GM19240 (cell line): ENCODE results near the gene PCDHB12.
"Not testable (repeated sequence)": the region's sequence is repeated elsewhere in the genome, so short reads cannot be mapped to it uniquely, and the experiment has no call there.

Experiments
- DNase-seq: peaks from one replicate; pipeline ENCODE4 v3.0.0; 2011; ENCODE audit warnings: low spot score; ENCODE audit not compliant: insufficient read length

The PCDHB12 gene

GRCh38 chr5:141208478-141208877 is at the start of gene PCDHB12:
TSS of gene PCDHB12 (plus strand) at chr5:141208719. CDS start at chr5:141208908, 189 bp downstream.
- DNase-seq, result no peak

- DNase-seq, result no peak
Measured at GRCh38 chr5:141172381-141173204, 35.9 kb upstream of the PCDHB12 start, which contains the start of gene PCDHB7. TSS of gene PCDHB7 (plus strand) at chr5:141172644. CDS start at chr5:141172836, 192 bp downstream.

- DNase-seq, result not testable (repeated sequence)
Measured at GRCh38 chr5:141174291-141175104, 34.0 kb upstream of the PCDHB12 start.

GRCh38 chr5:141175933-141176332 is 32.6 kb upstream of the PCDHB12 start:
- no peak for DNase-seq

- not testable (repeated sequence) for DNase-seq
Measured at GRCh38 chr5:141177577-141178191, 30.8 kb upstream of the PCDHB12 start, which contains the start of gene PCDHB8. TSS of gene PCDHB8 (plus strand) at chr5:141177790. CDS start at chr5:141178035, 245 bp downstream.

GRCh38 chr5:141179371-141179770 is 29.1 kb upstream of the PCDHB12 start:
- DNase-seq, result not testable (repeated sequence)

- DNase-seq, result not testable (repeated sequence)
Measured at GRCh38 chr5:141179876-141180275, 28.6 kb upstream of the PCDHB12 start.

GRCh38 chr5:141180313-141180712 is 28.2 kb upstream of the PCDHB12 start:
- no peak for DNase-seq

GRCh38 chr5:141182248-141182647 is 26.3 kb upstream of the PCDHB12 start, which contains the start of gene PCDHB16:
TSS of gene PCDHB16 (plus strand) at chr5:141182387. CDS start at chr5:141182560, 173 bp downstream.
- no peak for DNase-seq

- DNase-seq, result not testable (repeated sequence)
Measured at GRCh38 chr5:141184117-141184855, 24.2 kb upstream of the PCDHB12 start.

GRCh38 chr5:141186897-141187512 is 21.5 kb upstream of the PCDHB12 start, which contains the start of gene PCDHB9:
TSS of gene PCDHB9 (plus strand) at chr5:141187161. CDS start at chr5:141187319, 158 bp downstream.
- DNase-seq, result no peak

- not testable (repeated sequence) for DNase-seq
Measured at GRCh38 chr5:141188682-141189081, 19.8 kb upstream of the PCDHB12 start.

- DNase-seq, result not testable (repeated sequence)
Measured at GRCh38 chr5:141189131-141189530, 19.4 kb upstream of the PCDHB12 start.

GRCh38 chr5:141192110-141192725 is 16.3 kb upstream of the PCDHB12 start, which contains the start of gene PCDHB10:
TSS of gene PCDHB10 (plus strand) at chr5:141192353. CDS start at chr5:141192553, 200 bp downstream.
- no peak for DNase-seq

GRCh38 chr5:141194332-141194731 is 14.2 kb upstream of the PCDHB12 start:
- DNase-seq, result not testable (repeated sequence)

GRCh38 chr5:141196363-141196762 is 12.2 kb upstream of the PCDHB12 start:
- no peak for DNase-seq

- no peak for DNase-seq
Measured at GRCh38 chr5:141199359-141200235, 8.9 kb upstream of the PCDHB12 start, which contains the start of gene PCDHB11. TSS of gene PCDHB11 (plus strand) at chr5:141199627. CDS start at chr5:141199775, 148 bp downstream.

- not testable (repeated sequence) for DNase-seq
Measured at GRCh38 chr5:141201126-141201525, 7.4 kb upstream of the PCDHB12 start.
